Measurements from ENCODE around the gene KIF21A.

DNA sequence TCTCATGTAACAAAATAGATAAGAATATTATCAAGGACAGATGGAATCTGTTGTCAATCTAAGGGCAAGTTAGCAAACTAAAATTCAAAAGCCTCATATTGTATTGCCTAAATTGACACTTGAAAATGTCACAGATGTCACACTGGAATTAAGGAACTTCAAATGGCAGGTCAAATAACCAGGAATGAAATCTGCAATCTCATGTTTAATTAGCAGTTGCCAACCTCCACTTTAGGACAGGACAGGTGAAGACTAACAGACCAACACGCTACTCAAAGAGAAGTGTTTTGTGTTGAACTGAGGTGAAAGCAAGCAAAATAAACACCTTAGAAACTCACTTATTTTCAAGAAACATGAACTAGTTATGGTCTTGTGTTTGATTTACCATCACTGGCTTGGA lies 11.1 kb downstream of the KIF21A start:
- TF ChIP-seq, protein P1, sequence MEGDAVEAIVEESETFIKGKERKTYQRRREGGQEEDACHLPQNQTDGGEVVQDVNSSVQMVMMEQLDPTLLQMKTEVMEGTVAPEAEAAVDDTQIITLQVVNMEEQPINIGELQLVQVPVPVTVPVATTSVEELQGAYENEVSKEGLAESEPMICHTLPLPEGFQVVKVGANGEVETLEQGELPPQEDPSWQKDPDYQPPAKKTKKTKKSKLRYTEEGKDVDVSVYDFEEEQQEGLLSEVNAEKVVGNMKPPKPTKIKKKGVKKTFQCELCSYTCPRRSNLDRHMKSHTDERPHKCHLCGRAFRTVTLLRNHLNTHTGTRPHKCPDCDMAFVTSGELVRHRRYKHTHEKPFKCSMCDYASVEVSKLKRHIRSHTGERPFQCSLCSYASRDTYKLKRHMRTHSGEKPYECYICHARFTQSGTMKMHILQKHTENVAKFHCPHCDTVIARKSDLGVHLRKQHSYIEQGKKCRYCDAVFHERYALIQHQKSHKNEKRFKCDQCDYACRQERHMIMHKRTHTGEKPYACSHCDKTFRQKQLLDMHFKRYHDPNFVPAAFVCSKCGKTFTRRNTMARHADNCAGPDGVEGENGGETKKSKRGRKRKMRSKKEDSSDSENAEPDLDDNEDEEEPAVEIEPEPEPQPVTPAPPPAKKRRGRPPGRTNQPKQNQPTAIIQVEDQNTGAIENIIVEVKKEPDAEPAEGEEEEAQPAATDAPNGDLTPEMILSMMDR (IDR thresholded peaks at IDR 0.05), result no peak
- TF ChIP-seq POLR2AphosphoS5 (IDR thresholded peaks at IDR 0.05; ENCODE audit: low read depth, low read length) (no peak), YY1 (IDR thresholded peaks at IDR 0.05; ENCODE audit: low read depth) (no peak), GABPA (IDR thresholded peaks at IDR 0.05; ENCODE audit: low read depth) (no peak), EZH2phosphoT487 (IDR thresholded peaks at IDR 0.05; ENCODE audit: borderline replicate concordance, low read depth) (no peak)
- TF ChIP-seq, protein P2, sequence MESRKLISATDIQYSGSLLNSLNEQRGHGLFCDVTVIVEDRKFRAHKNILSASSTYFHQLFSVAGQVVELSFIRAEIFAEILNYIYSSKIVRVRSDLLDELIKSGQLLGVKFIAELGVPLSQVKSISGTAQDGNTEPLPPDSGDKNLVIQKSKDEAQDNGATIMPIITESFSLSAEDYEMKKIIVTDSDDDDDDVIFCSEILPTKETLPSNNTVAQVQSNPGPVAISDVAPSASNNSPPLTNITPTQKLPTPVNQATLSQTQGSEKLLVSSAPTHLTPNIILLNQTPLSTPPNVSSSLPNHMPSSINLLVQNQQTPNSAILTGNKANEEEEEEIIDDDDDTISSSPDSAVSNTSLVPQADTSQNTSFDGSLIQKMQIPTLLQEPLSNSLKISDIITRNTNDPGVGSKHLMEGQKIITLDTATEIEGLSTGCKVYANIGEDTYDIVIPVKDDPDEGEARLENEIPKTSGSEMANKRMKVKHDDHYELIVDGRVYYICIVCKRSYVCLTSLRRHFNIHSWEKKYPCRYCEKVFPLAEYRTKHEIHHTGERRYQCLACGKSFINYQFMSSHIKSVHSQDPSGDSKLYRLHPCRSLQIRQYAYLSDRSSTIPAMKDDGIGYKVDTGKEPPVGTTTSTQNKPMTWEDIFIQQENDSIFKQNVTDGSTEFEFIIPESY (IDR thresholded peaks at IDR 0.05; ENCODE audit: borderline replicate concordance, low read depth), result no peak

All from SK-N-SH (cell line).